ACHN (cell line): Measurements from ENCODE around the gene CUX1.
A peak's percentile ranks its signal among the peaks of the same experiment; 100 is the strongest.

Experiments used
- DNase-seq: peaks from one replicate; pipeline ENCODE4 v3.0.0-alpha.2; 2015
- in situ Hi-C: cut with HindIII; loops from 2 replicates; pipeline ENCODE4 v1.10.0; 2017; ENCODE audit warnings: low sequenced_read_pairs, low pct_ligation_motif_present, low pct_unique_long_range_greater_than_20kb

Gene CUX1

DNA sequence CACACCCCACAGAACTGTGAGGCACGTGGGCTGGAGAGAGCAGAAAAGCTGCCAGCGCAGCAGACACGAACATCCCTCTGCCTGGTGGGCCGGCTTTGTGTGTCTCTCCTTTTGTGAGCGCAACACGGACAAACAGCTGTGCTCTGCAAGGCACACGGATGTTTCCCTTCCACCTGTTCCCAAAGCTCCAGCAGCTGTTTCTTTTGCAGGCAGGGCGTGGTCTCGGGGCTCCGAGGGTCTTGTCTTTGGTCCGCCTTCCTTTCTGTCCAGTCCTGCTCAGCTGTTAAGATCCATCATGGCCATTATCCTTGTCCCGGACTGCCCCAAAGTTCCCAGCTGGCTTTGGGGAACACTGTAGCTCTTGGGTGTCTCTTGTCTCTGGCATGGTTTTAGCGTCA, 436.5 kb downstream of the CUX1 start:
- in situ Hi-C loops = no loop called here
- no peak for DNase-seq

DNA sequence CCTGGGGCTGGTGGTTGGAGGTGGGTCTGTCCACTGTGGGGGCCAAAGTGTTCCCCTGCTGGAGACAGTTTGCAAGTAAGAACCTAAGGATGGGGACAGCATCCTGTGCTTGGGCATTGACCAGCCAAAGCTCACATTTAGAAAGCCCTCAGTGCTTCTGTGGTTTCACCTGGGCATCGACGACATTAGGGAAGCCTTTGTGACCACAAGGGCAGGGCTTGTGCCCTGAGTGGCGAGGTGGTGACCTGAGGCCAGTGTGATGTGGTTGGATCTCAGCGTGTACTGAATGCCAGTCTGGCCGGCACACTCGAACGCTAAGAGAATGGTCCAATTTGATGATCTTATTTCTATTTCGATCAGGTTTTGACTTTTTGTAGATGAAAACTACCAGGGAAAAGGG, 437.1 kb downstream of the CUX1 start:
- in situ Hi-C loops = no loop called here
- no peak for DNase-seq

DNA sequence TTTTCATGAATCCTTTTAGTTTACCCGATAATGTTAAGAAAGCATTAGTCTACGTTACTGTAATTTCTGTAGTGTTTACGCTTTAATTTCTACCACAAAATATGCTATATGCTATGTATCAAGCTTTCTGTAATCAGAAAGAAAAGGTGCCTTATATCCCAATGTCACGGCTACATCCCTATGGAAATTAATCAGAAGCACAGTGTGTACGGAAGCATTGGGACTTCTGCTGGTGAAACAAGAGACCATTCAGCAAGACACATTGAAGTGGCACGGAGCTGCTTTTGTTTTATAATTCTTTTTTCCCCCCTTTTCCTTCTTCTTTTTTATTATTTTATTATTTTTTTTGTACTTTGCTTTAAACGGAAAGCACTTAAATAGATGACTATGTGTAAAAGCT, 438.1 kb downstream of the CUX1 start:
- DNase-seq = no peak
- in situ Hi-C loops = no loop called here

DNA sequence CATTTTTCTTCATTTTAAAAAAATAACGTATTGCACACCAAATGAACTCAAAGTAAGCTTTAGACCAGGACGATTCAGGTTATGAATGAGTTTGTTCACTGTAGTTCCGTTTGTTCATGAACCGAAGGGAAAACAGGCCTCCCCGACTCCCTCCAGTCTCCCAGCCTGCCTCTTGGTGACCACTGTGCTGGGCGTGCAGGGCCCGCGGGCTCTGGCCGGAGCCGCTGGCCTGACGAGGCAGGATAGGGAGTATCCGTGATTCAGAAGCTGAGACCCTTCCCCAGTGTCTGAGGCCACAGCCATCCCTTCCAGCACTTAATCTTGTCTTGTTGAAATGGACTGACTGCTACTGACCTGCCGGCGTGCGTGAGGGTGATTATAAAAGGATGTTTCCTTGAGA, 438.5 kb downstream of the CUX1 start:
- in situ Hi-C loops = no loop called here

DNA sequence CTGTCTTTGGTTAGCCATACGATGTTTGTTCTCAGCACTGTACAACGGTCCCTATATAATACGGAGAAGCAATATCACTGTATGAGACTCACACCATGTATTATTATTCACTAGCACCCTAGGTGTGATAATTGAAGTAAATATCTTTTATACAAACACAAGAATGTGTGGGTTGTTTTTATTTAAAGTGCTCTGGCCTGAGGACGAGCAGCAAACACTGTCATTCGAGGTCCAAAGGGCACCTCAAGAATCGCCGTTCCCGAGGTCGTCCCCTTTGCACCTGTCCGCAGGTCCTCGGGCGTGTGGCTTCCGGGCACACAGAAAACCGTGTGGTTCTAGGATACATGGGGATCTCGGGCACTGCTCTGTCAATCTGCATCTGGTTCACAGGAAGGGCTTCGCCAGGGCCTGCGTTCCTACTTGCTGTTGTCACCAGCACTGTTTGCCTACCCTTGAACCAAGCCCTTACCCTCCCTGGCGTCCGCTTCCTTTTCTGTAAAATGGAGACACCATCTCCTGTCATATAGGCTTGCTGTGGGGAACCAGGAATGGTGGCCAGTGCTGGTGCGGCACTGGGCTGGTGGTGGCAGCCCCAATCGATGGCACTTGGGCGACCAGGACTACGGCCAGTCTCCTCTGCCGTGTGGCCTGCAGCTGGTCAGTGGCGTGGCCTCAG, 440.8 kb downstream of the CUX1 start:
- DNase-seq = no peak
- in situ Hi-C loops = no loop called here

More for the DNA sequence above, 438.5 kb downstream of the CUX1 start:
- DNase-seq = no peak

DNA sequence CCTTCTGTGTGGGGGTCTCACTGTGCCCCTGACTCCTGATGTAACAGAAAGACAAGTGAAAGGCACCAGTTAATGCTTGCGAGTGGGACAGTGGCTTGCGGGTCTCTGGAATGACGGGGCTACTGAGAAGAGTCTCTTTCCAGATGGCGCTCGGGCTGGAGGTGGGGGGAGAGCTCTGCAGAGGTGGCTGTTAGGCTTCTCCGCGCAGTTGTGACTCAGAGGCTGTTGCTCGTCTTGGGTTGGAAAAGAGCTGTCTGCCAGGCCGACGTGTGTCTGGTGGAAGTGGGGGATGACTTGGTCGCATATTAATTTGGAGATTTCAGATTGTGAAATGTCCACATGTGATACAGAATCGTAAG, 441.3 kb downstream of the CUX1 start:
- DNase-seq = no peak
- in situ Hi-C loops = no loop called here

DNA sequence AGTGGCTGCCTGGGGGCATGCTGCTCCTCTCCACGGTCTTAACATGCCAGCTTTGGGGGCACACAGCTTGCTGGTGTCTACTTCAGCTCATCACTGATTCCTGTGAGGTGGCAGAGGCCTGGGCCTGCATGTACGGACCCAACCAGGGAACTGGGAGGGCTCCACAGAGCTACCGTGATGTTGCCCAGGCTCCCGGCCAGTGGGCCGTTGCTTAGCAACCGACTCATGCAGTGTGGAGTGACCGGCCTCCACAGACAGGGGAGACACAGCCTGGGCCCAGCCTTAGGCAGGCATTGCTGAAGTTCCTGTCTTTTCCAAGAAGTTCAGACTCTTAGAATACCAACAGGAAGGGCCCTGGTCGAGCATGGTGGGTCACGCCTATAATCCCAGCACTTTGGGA, 443.4 kb downstream of the CUX1 start:
- no peak for DNase-seq
- in situ Hi-C loops = no loop called here

DNA sequence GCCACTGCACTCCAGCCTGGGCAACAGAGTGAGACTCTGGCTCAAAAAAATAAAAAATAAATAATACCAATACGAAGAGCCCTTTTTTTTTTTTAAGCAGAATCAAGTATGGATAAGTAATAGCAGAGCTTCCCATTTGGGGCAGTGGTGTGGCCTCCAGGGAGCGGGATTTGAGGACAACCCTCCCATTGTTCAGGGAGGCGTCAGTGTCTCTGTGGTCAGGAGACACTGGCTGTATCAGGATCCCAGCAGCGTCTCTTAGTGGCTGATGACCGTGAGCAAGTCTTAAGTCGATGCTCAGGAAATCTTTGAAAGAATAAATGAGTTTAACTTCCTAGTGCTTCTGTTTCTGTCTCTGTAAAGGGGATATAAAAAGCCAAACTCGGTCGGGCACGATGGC, 444.0 kb downstream of the CUX1 start:
- in situ Hi-C loops = no loop called here
- DNase-seq = no peak

DNA sequence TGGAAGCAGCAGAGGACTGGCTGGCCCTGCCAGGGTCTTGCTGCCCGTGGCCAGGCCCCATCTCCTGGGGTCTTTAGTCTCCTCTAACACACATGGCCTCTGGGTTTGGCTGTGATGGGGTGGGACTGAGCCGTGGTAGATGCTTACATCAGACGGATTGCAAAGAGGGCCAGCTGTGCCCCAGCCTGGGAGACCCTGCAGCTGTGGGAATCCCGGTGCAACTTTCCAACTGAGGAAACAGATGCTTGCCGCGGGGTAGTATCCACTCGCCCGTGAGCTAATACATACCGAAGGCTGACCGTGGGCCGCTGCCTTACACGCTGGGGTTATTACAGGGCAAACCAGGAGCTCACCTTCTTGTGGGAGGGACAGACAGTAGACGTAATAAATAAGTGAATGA, 445.1 kb downstream of the CUX1 start:
- in situ Hi-C loops = no loop called here
- no peak for DNase-seq

DNA sequence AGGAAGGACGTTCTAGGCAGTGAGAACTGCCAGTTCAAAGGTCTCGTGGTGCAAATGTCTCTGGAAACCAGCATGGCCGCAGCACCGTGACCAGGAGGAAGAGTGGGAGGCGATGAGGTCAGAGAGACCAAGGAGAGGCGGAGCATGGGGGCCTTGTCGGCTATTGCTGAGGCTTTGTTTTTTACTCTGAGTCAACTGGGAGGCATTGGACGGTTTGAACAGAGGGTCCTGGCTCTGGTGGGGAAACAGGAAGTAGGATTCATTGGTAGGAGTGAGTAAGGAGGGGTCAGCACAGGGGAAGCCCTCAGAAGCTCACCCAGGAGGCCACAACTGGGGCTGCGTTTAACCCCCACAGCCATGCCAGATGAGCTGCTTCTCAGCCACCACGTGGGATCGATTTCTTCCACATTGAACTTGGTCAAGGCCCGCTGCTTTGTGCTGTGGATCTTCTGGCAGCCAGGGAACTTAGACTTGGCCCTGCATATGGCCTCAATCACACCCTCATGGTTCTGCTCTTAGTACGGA, 447.0 kb downstream of the CUX1 start:
- no peak for DNase-seq
- in situ Hi-C loops = no loop called here

DNA sequence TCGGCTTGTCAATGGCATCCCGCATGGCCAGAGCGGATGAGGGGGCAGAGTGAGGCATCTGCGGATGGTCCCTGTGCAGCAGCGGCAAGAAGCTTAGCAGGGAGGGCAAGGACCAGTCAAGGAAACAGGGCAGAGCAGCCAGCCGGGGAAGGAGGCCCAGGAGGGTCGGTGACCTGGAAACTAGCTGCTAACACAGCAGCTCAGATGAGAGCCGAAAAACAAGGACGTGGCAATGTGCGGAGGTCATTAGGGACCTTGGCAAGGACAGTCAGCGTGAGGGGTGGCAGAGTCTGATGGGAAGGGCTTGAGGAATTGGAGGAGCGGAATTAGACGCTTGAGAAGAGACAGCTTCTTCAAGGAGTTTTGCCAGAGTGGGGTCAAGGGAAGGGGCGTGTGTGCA, 449.1 kb downstream of the CUX1 start:
- in situ Hi-C loops = no loop called here
- no peak for DNase-seq

DNA sequence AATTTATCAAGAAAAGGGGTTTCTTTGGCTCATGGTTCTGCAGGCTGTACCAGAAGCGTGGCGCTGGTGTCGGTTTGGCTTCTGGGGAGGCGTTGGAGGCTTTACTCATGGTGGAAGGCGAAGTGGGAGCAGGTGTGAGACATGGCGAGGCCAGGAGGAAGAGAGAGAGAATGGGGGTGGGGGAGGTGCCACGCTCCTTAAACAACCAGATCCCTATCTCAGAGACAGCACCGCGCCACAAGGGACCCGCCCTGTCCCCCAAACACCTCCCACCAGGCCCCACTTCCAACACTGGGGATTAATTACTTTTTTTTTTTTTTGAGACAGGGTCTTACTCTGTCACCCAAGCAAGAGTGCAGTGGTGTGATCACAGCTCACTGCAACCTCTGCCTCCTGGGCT, 451.2 kb downstream of the CUX1 start:
- in situ Hi-C loops = no loop called here
- DNase-seq = no peak

DNA sequence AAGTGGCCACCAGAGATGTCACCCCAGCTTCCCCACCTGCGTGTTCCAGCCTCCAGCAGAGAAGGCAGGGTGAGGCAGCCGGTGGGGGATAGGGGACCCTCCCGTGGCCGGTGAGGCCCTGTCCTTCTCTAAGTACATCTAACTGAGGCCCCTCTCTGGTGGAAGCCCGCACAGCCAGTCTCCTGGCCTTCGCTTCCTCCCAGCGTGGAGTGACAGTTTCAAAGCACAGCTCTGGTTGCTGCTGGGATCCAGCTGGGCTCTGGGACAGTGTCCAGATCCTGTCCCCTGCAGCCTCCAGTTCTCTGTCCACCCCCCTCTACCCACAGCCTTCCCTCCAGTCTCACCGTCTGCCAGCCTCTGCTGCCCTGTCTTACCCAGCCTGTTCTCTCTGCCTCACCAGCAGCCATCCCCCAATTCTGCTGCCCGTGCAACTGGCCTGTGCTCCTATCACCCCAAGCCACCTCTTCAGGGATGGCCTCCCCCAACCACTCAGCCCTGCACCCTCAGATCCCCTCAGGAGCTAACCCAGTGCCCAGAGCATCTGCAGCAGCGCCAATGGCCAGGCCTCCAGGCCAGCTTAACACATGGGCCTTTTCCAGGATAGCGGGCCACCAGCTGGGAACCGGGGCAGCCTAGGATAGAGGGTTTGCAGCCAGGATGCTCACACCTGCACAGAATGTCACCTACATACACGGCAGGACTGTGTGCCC, 452.9 kb downstream of the CUX1 start:
- DNase-seq = no peak
- in situ Hi-C loops = no loop called here

DNA sequence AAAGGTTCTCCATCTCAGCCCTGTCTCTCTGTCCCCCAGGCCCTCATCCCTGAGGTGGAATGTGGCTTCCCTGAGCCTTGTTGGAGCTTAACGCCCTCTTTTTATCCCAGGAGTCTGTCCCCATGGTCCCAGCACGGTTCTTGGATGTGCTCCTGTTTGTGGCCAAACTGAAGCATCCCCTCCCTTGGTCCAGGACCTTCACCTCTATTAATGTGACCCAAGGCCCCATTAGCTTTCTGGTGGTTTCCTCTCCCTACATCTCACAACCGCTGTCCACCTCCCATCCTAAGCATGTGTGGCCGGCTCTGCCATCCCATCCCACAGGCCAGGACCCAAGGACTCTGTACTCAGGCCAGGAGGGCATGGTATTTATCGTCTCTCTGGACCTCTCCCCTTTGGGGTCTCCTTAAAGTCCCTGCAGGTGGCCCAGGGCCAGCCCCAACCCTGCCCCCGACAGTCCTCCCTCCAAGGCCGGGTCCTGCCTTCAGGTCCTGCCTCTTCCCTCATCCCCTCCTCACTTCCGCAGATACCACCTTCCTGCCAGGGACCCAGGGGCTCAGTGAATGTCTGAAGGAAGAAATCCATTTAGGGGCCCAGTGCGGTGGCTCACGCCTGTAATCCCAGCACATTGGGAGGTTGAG, 453.9 kb downstream of the CUX1 start:
- DNase-seq = no peak
- in situ Hi-C loops = no loop called here

DNA sequence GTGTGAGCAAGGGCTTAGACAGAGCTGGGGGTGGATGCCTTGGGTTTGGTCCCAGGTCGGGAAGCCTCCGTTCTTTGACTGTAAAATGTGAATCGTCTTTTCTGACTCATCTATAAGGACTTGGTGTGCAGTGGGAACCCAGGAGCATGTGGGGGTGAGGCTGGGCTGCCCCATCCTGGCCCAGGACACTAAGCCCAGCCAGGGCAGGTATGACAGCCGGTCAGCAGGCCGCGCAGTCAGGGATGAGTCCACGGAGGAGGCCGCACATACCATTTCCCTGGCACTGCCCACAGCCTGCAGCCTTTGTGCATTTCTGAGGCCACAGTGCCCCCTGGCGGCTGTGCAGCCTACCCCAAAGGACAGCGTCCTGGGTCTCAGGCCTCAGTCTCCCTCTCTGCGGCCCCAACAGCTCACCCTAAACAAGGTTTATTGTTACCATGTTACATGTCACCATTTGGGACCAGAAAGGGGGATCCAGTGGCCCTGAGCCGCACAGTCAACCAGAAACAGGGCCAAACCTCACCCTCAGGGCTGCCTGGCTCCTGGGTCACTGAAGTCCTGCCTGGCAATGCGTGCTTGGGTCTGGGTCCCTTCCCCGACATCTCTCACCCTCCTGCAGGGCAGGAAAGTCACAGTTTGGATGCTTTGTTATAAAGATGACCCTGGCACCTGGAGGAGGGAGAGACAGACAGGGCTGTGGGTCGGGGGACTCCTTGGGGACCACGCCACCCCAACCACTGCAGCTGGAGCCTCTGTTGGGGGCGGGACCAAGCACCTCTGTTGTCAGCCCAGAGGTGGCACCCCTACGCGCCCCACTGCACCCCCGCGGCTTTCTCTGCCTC, 454.9 kb downstream of the CUX1 start:
- in situ Hi-C loops = no loop called here
- DNase-seq = peak; percentile 87

DNA sequence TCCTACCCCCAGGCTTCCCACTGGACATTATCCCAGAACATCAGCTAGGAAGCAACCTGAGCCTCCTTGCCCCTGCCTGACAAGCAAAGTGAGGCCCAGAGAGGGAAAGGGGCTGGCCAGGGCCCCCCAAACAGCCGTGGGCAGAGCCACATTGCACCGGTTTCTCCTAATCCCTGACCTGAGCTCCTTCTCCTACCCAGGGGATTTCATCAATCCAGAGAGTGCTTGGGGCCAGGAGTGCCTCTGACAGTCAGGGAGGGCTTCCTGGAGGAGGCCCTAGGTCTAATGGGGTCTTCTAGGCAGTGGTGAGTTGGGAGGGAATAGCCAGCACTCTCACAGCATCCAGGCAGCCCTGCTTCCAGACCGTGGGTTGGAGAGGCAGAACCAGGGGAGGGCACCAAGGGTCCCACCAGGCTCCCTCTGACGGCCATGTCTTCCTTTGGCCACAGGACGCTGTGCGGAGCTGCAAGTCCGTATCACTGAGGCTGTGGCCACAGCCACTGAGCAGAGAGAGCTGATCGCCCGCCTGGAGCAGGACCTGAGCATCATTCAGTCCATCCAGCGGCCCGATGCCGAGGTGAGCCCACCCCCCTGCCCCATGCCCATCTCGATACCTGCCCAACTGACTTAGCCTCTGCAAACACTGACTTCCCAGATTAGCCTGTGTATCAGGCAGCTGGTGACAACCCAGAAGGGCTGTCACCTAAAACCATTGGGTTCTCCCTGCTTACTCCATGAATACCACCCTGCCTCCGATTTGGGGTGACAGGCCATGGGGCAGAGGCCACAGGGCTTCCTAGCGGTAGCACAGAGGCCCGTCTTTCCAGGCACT, 455.7 kb downstream of the CUX1 start:
- DNase-seq = no peak
- in situ Hi-C loops = no loop called here

DNA sequence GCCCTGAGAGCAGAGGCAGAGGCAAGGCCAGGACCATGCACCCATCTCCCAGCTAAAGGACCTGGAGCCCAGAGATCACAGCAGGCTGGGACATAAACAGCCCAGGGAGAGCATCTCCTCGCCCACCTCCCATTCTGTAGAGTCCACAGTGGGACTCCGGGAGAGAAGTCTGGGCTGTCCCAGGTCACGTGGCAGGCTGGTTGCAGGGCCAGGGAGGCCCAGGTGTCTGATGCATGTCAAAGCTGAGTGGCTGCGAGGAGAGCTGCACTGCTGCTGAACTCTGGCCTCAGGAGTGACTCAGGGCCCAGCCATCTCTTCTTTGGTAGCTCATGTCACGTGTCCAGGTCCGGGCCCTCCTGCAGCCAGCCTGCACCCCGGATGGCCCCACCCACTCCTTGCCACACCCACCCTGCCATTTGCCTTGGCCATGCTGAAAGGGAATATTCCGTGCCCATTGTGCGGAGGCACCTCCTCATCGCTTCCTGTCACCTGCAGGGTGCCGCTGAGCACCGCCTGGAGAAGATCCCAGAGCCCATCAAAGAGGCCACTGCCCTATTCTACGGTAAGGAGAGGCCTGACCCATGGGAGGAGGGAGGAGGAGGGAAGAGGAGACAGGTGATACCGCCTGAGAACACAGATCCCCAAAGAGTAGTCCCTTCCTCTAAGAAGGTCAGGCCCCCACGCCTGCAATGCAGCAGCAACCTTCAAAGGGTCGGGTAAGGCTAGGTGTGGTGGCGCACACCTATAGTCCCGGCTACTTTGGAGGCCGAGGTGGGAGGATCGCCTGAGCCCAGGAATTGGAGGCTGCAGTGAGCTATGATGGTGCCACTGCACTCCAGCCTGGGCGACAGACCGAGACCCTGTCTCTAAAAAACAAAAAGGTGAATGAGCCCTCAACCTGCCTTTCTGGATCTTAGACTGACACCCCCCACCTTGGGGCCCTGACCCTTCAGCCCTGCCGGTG, 456.6 kb downstream of the CUX1 start:
- DNase-seq = peak; percentile 94
- in situ Hi-C loops = no loop called here
